Chondrocyte (in vitro differentiated cells): ENCODE results near the gene PPP2R2C. TPM values are rescaled to one million over a fixed set of nuclear protein-coding genes. Genes with fewer than 3 reads are reported as not detected.

Experiments
- DNase-seq: peaks from one replicate; pipeline ENCODE4 v3.0.0; 2021; ENCODE audit warnings: mixed read lengths, low spot score
- H3K27ac Mint-ChIP-seq: one replicate; pipeline ENCODE4 v1.8.0; 2021; ENCODE audit warnings: mild to moderate bottlenecking, moderate library complexity, mixed read lengths; ENCODE audit not compliant: unreplicated experiment
- H3K27me3 Mint-ChIP-seq: 2 replicates; pipeline ENCODE4 v1.8.0; 2021; ENCODE audit warnings: low read depth, mixed read lengths
- H3K36me3 Mint-ChIP-seq: 2 replicates; pipeline ENCODE4 v1.8.0; 2021; ENCODE audit warnings: low read depth, mixed read lengths
- H3K4me1 Mint-ChIP-seq: 2 replicates; pipeline ENCODE4 v1.8.0; 2021; ENCODE audit warnings: low read depth, mild to moderate bottlenecking, mixed read lengths
- H3K4me3 Mint-ChIP-seq: one replicate; pipeline ENCODE4 v1.8.0; 2021; ENCODE audit warnings: mild to moderate bottlenecking, moderate library complexity, mixed read lengths; ENCODE audit not compliant: unreplicated experiment
- H3K9me3 Mint-ChIP-seq: 2 replicates; pipeline ENCODE4 v1.8.0; 2021; ENCODE audit warnings: low read depth, mixed read lengths
- total RNA-seq: library from RNA; stranded (reverse); gene quantifications from 3 replicates; pipeline ENCODE4 v1.2.1, GENCODE V29; 2021
- TF ChIP-seq, protein P1 (sequence below): fragments of 200-600 bp; sonication (generic); IDR thresholded peaks from 2 replicates; pipeline ENCODE4 v1.5.0; 2021; ENCODE audit warnings: antibody characterized with exemption, mild to moderate bottlenecking, moderate library complexity

Gene PPP2R2C
- total RNA-seq, 1 donor from 2014 or later = 0.10 TPM

- Mint-ChIP-seq H3K27me3 (peaks cover 48% of the 10 kb centered on the region), H3K9me3 (no peaks in the 10 kb centered on the region), H3K4me1 (no peaks in the 10 kb centered on the region), H3K4me3 (no peak overlapping the region), H3K27ac (no peak overlapping the region), H3K36me3 (no peaks in the 10 kb centered on the region)
- TF ChIP-seq, protein P1, sequence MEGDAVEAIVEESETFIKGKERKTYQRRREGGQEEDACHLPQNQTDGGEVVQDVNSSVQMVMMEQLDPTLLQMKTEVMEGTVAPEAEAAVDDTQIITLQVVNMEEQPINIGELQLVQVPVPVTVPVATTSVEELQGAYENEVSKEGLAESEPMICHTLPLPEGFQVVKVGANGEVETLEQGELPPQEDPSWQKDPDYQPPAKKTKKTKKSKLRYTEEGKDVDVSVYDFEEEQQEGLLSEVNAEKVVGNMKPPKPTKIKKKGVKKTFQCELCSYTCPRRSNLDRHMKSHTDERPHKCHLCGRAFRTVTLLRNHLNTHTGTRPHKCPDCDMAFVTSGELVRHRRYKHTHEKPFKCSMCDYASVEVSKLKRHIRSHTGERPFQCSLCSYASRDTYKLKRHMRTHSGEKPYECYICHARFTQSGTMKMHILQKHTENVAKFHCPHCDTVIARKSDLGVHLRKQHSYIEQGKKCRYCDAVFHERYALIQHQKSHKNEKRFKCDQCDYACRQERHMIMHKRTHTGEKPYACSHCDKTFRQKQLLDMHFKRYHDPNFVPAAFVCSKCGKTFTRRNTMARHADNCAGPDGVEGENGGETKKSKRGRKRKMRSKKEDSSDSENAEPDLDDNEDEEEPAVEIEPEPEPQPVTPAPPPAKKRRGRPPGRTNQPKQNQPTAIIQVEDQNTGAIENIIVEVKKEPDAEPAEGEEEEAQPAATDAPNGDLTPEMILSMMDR = no peak
- peak; percentile 54 for DNase-seq
These were observed 47.1 kb downstream of the PPP2R2C start for GRCh38 chr4:6425336-6425735.

DNA sequence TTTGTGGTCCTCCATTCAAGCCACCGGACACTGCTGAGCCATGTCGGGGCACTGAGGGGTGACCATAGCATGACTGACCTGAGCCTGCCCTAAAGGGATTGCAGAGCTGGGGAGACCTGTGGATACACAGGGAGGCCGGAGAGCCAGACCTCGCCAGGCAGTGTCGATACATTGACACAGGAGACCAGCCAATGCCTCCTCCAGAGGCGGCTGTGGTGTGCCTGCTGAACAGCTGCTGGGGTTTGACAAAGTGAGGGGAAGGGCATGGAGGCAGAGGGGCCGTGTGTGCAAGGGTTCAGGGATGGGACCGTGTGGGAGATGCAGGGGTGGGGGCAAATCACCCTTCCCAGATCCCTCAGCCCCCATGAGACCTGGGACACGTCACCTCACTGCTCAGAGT lies 48.0 kb downstream of the PPP2R2C start:
- H3K9me3 Mint-ChIP-seq = no peaks in the 10 kb centered on the region
- DNase-seq = peak; percentile 54
- TF ChIP-seq, protein P1 = no peak
- H3K4me1 Mint-ChIP-seq = no peaks in the 10 kb centered on the region
- no peak overlapping the region for H3K4me3 Mint-ChIP-seq
- H3K36me3 Mint-ChIP-seq = no peaks in the 10 kb centered on the region
- no peak overlapping the region for H3K27ac Mint-ChIP-seq
- peaks cover 47% of the 10 kb centered on the region for H3K27me3 Mint-ChIP-seq

DNA sequence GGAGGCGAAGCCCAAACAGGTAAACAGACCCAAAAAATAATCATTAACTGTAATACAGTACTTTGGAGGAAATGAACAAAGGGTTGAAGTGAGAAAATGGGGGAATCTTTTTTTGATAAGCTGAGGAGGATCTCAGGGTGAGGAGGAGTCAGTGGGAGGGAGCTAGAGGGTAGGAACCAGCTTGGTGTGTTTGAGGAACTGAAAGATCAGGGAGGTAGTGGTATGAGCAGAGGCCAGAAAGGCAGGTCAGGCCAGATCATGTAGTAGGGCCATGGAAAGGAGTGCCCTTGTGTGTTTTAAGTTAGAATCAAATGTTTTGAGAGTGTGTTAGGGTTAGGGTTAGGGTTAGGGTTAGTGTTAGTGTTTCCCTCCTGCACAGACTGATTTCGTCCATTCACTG lies 48.8 kb downstream of the PPP2R2C start:
- H3K4me1 Mint-ChIP-seq = no peaks in the 10 kb centered on the region
- no peak overlapping the region for H3K27ac Mint-ChIP-seq
- H3K36me3 Mint-ChIP-seq = no peaks in the 10 kb centered on the region
- no peaks in the 10 kb centered on the region for H3K9me3 Mint-ChIP-seq
- H3K4me3 Mint-ChIP-seq = no peak overlapping the region
- DNase-seq = no peak
- TF ChIP-seq, protein P1 = no peak
- peaks cover 45% of the 10 kb centered on the region for H3K27me3 Mint-ChIP-seq

- H3K4me3 Mint-ChIP-seq = no peak overlapping the region
- peak; percentile 46 for DNase-seq
- no peak overlapping the region for H3K27ac Mint-ChIP-seq
- H3K36me3 Mint-ChIP-seq = no peaks in the 10 kb centered on the region
- no peaks in the 10 kb centered on the region for H3K4me1 Mint-ChIP-seq
- peaks cover 45% of the 10 kb centered on the region for H3K27me3 Mint-ChIP-seq
- TF ChIP-seq, protein P1 = no peak
- H3K9me3 Mint-ChIP-seq = no peaks in the 10 kb centered on the region
These were observed 49.5 kb downstream of the PPP2R2C start for GRCh38 chr4:6422866-6423265.

- H3K27me3 Mint-ChIP-seq = peaks cover 40% of the 10 kb centered on the region
- no peaks in the 10 kb centered on the region for H3K4me1 Mint-ChIP-seq
- DNase-seq = peak; percentile 69
- H3K4me3 Mint-ChIP-seq = no peak overlapping the region
- no peak overlapping the region for H3K27ac Mint-ChIP-seq
- no peaks in the 10 kb centered on the region for H3K9me3 Mint-ChIP-seq
- TF ChIP-seq, protein P1 = no peak
- no peaks in the 10 kb centered on the region for H3K36me3 Mint-ChIP-seq
These were observed 50.3 kb downstream of the PPP2R2C start for GRCh38 chr4:6422105-6422504.
